Stomach (tissue), 4 donors: Measurements from ENCODE around the gene HS3ST1.

Experiments
- POLR2A ChIP-seq, 4 donors: fragments of 450-650 bp; IDR thresholded peaks; one replicate each; pipeline ENCODE4 v1.6.1; 2016; ENCODE audit warnings: antibody characterized with exemption in 4 of 4, control low read depth in 2 of 4, mild to moderate bottlenecking in 1 of 4, moderate library complexity in 1 of 4
- POLR2AphosphoS5 ChIP-seq, 3 donors: sonication (generic); formaldehyde crosslinking; IDR thresholded peaks; one replicate each; pipeline ENCODE4 v1.6.1; 2016; ENCODE audit warnings: antibody characterized with exemption in 3 of 3
- TF ChIP-seq, protein P1 (sequence below), 7 experiments: fragments of 450-650 bp in 4 of 7; fragments of 200-600 bp in 3 of 7; sonication (generic) in 3 of 7; IDR thresholded peaks; one replicate each; pipeline ENCODE4 v1.5.1; 2016 to 2019; ENCODE audit warnings: antibody characterized with exemption in 7 of 7, control low read depth in 2 of 7, mild to moderate bottlenecking in 1 of 7

DNA sequence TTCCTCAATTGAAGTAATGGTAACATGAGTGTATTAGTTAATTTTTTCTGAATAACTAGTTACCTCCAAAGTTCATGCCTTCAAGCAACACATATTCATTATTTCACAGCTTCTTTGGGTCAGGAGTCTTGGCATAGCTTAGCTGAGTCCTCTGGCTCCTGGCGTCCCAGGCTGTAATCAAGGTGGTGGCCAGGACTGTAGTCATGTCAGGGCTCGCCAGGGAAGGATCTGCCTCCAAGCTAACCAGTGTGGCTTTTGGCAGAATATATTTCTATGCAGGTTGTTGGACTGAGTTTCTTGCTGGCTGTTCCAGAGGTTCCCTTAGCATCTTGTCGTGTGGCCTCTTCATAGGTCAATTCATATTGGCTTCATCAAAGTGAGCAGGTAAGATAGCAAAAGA is 10.0 kb upstream of the HS3ST1 start:
- TF ChIP-seq, protein P1, sequence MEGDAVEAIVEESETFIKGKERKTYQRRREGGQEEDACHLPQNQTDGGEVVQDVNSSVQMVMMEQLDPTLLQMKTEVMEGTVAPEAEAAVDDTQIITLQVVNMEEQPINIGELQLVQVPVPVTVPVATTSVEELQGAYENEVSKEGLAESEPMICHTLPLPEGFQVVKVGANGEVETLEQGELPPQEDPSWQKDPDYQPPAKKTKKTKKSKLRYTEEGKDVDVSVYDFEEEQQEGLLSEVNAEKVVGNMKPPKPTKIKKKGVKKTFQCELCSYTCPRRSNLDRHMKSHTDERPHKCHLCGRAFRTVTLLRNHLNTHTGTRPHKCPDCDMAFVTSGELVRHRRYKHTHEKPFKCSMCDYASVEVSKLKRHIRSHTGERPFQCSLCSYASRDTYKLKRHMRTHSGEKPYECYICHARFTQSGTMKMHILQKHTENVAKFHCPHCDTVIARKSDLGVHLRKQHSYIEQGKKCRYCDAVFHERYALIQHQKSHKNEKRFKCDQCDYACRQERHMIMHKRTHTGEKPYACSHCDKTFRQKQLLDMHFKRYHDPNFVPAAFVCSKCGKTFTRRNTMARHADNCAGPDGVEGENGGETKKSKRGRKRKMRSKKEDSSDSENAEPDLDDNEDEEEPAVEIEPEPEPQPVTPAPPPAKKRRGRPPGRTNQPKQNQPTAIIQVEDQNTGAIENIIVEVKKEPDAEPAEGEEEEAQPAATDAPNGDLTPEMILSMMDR (IDR thresholded peaks at IDR 0.05) = no peak
- no peak for TF ChIP-seq POLR2AphosphoS5 (IDR thresholded peaks at IDR 0.05)
- no peak for TF ChIP-seq POLR2A (IDR thresholded peaks at IDR 0.05)
